H9 (cell line): ENCODE data around the gene GINM1. TPM values are rescaled to one million over a fixed set of nuclear protein-coding genes. Genes with fewer than 3 reads are reported as not detected.

Experiments
- DNase-seq: peaks from one replicate; pipeline ENCODE4 v3.0.0-alpha.2; 2017
- H2AFZ ChIP-seq: one replicate; pipeline ENCODE4 v1.6.1; 2013; ENCODE audit warnings: mild to moderate bottlenecking, low read length, control low read depth, moderate library complexity
- H2AK5ac ChIP-seq: 2 replicates; pipeline ENCODE4 v1.6.1; 2013; ENCODE audit warnings: low read length, control low read depth, mixed read lengths; ENCODE audit not compliant: insufficient read length
- H2BK120ac ChIP-seq: one replicate; pipeline ENCODE4 v1.6.1; 2013; ENCODE audit warnings: low read depth, mild to moderate bottlenecking, low read length, control low read depth, inconsistent platforms; ENCODE audit not compliant: poor library complexity, severe bottlenecking
- H2BK12ac ChIP-seq: 2 replicates; pipeline ENCODE4 v1.6.1; 2013; ENCODE audit warnings: low read length, control low read depth, mixed read lengths, low read depth; ENCODE audit not compliant: insufficient read length
- H2BK15ac ChIP-seq: 2 replicates; pipeline ENCODE4 v1.6.1; 2013; ENCODE audit warnings: low read depth, low read length, control low read depth
- H2BK20ac ChIP-seq: one replicate; pipeline ENCODE4 v1.6.1; 2013; ENCODE audit warnings: low read depth, mild to moderate bottlenecking, low read length, control low read depth, inconsistent platforms; ENCODE audit not compliant: poor library complexity, severe bottlenecking
- H2BK5ac ChIP-seq: 2 replicates; pipeline ENCODE4 v1.6.1; 2013; ENCODE audit warnings: low read length, control low read depth, mixed read lengths; ENCODE audit not compliant: insufficient read length
- H3K14ac ChIP-seq: 2 replicates; pipeline ENCODE4 v1.6.1; 2013; ENCODE audit warnings: low read length, control low read depth; ENCODE audit not compliant: insufficient read depth
- H3K18ac ChIP-seq: 2 replicates; pipeline ENCODE4 v1.6.1; 2013; ENCODE audit warnings: low read depth, mild to moderate bottlenecking, mixed read lengths, low read length, control low read depth; ENCODE audit not compliant: insufficient read length
- H3K23ac ChIP-seq: 2 replicates; pipeline ENCODE4 v1.6.1; 2013; ENCODE audit warnings: low read length, control low read depth, mixed read lengths, low read depth; ENCODE audit not compliant: insufficient read length
- H3K23me2 ChIP-seq: 2 replicates; pipeline ENCODE4 v1.6.1; 2013; ENCODE audit warnings: low read depth, mild to moderate bottlenecking, mixed read lengths, low read length, control low read depth; ENCODE audit not compliant: insufficient read length, poor library complexity, severe bottlenecking
- H3K27ac ChIP-seq: 2 replicates; pipeline ENCODE4 v1.5.1; 2013; ENCODE audit warnings: low read length, control low read depth, mixed read lengths, low read depth; ENCODE audit not compliant: insufficient read length
- H3K27me3 ChIP-seq: 2 replicates; pipeline ENCODE4 v1.6.1; 2013; ENCODE audit warnings: low read length, control low read depth, inconsistent platforms; ENCODE audit not compliant: insufficient read depth
- H3K4ac ChIP-seq: 2 replicates; pipeline ENCODE4 v1.6.1; 2013; ENCODE audit warnings: low read depth, mild to moderate bottlenecking, control low read depth, inconsistent platforms, low read length, moderate library complexity
- H3K4me1 ChIP-seq: 2 replicates; pipeline ENCODE4 v1.6.1; 2013; ENCODE audit warnings: low read length, control low read depth, inconsistent platforms; ENCODE audit not compliant: insufficient read depth
- H3K4me2 ChIP-seq: 2 replicates; pipeline ENCODE4 v1.6.1; 2013; ENCODE audit warnings: low read length, control low read depth, mixed read lengths; ENCODE audit not compliant: insufficient read length, insufficient read depth
- H3K56ac ChIP-seq: 2 replicates; pipeline ENCODE4 v1.6.1; 2013; ENCODE audit warnings: low read depth, mild to moderate bottlenecking, mixed read lengths, low read length, control low read depth; ENCODE audit not compliant: insufficient read length
- H3K79me1 ChIP-seq: 2 replicates; pipeline ENCODE4 v1.6.1; 2013; ENCODE audit warnings: low read depth, mild to moderate bottlenecking, moderate library complexity, low read length, control low read depth, inconsistent platforms; ENCODE audit not compliant: insufficient read depth, poor library complexity, severe bottlenecking
- H3K79me2 ChIP-seq: 2 replicates; pipeline ENCODE4 v1.6.1; 2013; ENCODE audit warnings: low read length, control low read depth, inconsistent platforms; ENCODE audit not compliant: insufficient read depth
- H3K9ac ChIP-seq: 2 replicates; pipeline ENCODE4 v1.6.1; 2013; ENCODE audit warnings: low read length, control low read depth, mixed read lengths; ENCODE audit not compliant: insufficient read length; ENCODE audit errors: extremely low read depth
- H3K9me3 ChIP-seq: one replicate; pipeline ENCODE4 v1.6.1; 2013; ENCODE audit warnings: low read depth, low read length, inconsistent platforms; ENCODE audit not compliant: control insufficient read depth
- H3T11ph ChIP-seq: one replicate; pipeline ENCODE4 v1.6.1; 2013; ENCODE audit warnings: mild to moderate bottlenecking, low read length, control low read depth, inconsistent platforms
- H4K20me1 ChIP-seq: one replicate; pipeline ENCODE4 v1.6.1; 2013; ENCODE audit not compliant: control insufficient read depth, insufficient read length, insufficient read depth
- H4K5ac ChIP-seq: 2 replicates; pipeline ENCODE4 v1.6.1; 2013; ENCODE audit warnings: low read depth, mild to moderate bottlenecking, mixed read lengths, low read length, control low read depth; ENCODE audit not compliant: insufficient read length
- H4K8ac ChIP-seq: replicated peaks from 2 replicates; pipeline ENCODE4 v1.6.1; 2013; ENCODE audit warnings: low read length, control low read depth, mixed read lengths, low read depth; ENCODE audit not compliant: insufficient read length
- H4K91ac ChIP-seq: 2 replicates; pipeline ENCODE4 v1.6.1; 2013; ENCODE audit warnings: low read depth, mild to moderate bottlenecking, moderate library complexity, mixed read lengths, low read length, control low read depth; ENCODE audit not compliant: insufficient read length
- H3K27ac Mint-ChIP-seq, 3 experiments: 2 replicates in 2 of 3; 3 replicates in 1 of 3; pipeline ENCODE4 v1.8.0; 2020 to 2021; ENCODE audit warnings: mixed read lengths in 3 of 3, mild to moderate bottlenecking in 1 of 3, moderate library complexity in 1 of 3
- H3K27me3 Mint-ChIP-seq: 2 replicates; pipeline ENCODE4 v1.8.0; 2021; ENCODE audit warnings: low read depth, mild to moderate bottlenecking, moderate library complexity, mixed read lengths
- H3K36me3 Mint-ChIP-seq, 3 experiments: 2 replicates in 2 of 3; 3 replicates in 1 of 3; pipeline ENCODE4 v1.8.0; 2020 to 2021; ENCODE audit warnings: low read depth in 3 of 3, mixed read lengths in 3 of 3; ENCODE audit not compliant: insufficient read depth in 1 of 3
- H3K4me1 Mint-ChIP-seq, 2 experiments: 2 replicates each; pipeline ENCODE4 v1.8.0; 2020; ENCODE audit warnings: mixed read lengths in 2 of 2
- H3K4me3 Mint-ChIP-seq, 2 experiments: 2 replicates in 1 of 2; 3 replicates in 1 of 2; pipeline ENCODE4 v1.8.0; 2020 to 2021; ENCODE audit warnings: mild to moderate bottlenecking in 2 of 2, mixed read lengths in 2 of 2, moderate library complexity in 1 of 2
- H3K9me3 Mint-ChIP-seq, 2 experiments: 2 replicates in 1 of 2; 3 replicates in 1 of 2; pipeline ENCODE4 v1.8.0; 2020; ENCODE audit warnings: mild to moderate bottlenecking in 2 of 2, mixed read lengths in 2 of 2, moderate library complexity in 1 of 2
- WGBS: extraction: QIAGEN DNeasy Blood & Tissue Kit; methylation state at CpG from one replicate; pipeline ENCODE4 v1.1.7; 2013; ENCODE audit warnings: missing lambda C conversion rate, low lambda C conversion rate, mixed read lengths; ENCODE audit not compliant: insufficient read length; ENCODE audit errors: extremely low coverage; 5-methylcytosine and 5-hydroxymethylcytosine counted together
- total RNA-seq: library from RNA; stranded (reverse); gene quantifications from 2 replicates; pipeline ENCODE4 v1.2.1, GENCODE V29; 2021
- TF ChIP-seq, protein P1 (sequence below): fragments of 200-600 bp; sonication (generic); conservative IDR thresholded peaks from 3 replicates; pipeline ENCODE4 v1.8.0; 2021; ENCODE audit warnings: antibody characterized with exemption, mild to moderate bottlenecking

GINM1 gene
- total RNA-seq, 1 experiment from 2014 or later: 24.5 TPM

GRCh38 chr6:149593408-149593807, 27.2 kb downstream of the GINM1 start:
- Histone ChIP-seq H3K9ac (no peak overlapping the region), H4K5ac (no peak overlapping the region), H3K56ac (no peak overlapping the region)

More at GRCh38 chr6:149593408-149593807, 27.2 kb downstream of the GINM1 start:
- no CpG with 5 or more reads among the region's 1 CpG for WGBS
- peaks cover 16 to 60% (median 42%) of the 10 kb centered on the region in 3 experiments for H3K36me3 Mint-ChIP-seq
- Histone ChIP-seq H3K4ac (no peak overlapping the region), H3K27ac (no peak overlapping the region), H3K23me2 (no peaks in the 10 kb centered on the region), H2AK5ac (no peak overlapping the region), H3K27me3 (no peaks in the 10 kb centered on the region), H3K23ac (no peak overlapping the region), H2BK15ac (no peak overlapping the region), H4K20me1 (no peaks in the 10 kb centered on the region), H4K8ac (no peak overlapping the region), H2AFZ (no peak overlapping the region), H4K91ac (no peak overlapping the region), H2BK120ac (no peak overlapping the region), H2BK20ac (no peak overlapping the region), H3K4me2 (no peak overlapping the region), H2BK5ac (no peak overlapping the region), H3K4me1 (no peaks in the 10 kb centered on the region), H3T11ph (no peak overlapping the region), H3K14ac (no peak overlapping the region), H3K18ac (no peak overlapping the region), H2BK12ac (no peak overlapping the region), H3K9me3 (no peaks in the 10 kb centered on the region), H3K79me2 (no peaks in the 10 kb centered on the region), H3K79me1 (no peaks in the 10 kb centered on the region)
- TF ChIP-seq, protein P1, sequence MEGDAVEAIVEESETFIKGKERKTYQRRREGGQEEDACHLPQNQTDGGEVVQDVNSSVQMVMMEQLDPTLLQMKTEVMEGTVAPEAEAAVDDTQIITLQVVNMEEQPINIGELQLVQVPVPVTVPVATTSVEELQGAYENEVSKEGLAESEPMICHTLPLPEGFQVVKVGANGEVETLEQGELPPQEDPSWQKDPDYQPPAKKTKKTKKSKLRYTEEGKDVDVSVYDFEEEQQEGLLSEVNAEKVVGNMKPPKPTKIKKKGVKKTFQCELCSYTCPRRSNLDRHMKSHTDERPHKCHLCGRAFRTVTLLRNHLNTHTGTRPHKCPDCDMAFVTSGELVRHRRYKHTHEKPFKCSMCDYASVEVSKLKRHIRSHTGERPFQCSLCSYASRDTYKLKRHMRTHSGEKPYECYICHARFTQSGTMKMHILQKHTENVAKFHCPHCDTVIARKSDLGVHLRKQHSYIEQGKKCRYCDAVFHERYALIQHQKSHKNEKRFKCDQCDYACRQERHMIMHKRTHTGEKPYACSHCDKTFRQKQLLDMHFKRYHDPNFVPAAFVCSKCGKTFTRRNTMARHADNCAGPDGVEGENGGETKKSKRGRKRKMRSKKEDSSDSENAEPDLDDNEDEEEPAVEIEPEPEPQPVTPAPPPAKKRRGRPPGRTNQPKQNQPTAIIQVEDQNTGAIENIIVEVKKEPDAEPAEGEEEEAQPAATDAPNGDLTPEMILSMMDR: no peak
- H3K27me3 Mint-ChIP-seq: no peaks in the 10 kb centered on the region; the same call in 1 of the 2 replicates
- H3K4me1 Mint-ChIP-seq: no peaks in the 10 kb centered on the region
- H3K4me3 Mint-ChIP-seq: no peak overlapping the region
- DNase-seq: no peak
- no peaks in the 10 kb centered on the region for H3K9me3 Mint-ChIP-seq
- no peak overlapping the region for H3K27ac Mint-ChIP-seq
